HG03045 (cell line): ENCODE data around the gene TRH.
"Not testable (repeated sequence)": the region's sequence is repeated elsewhere in the genome, so short reads cannot be mapped to it uniquely, and the experiment has no call there.

ENCODE experiments used
- ATAC-seq: cut with Tn5 transposase; IDR thresholded peaks from one replicate; pipeline ENCODE4 v1.9.1; 2021; ENCODE audit warnings: mild to moderate bottlenecking, moderate library complexity; ENCODE audit not compliant: unreplicated experiment

Gene TRH

DNA sequence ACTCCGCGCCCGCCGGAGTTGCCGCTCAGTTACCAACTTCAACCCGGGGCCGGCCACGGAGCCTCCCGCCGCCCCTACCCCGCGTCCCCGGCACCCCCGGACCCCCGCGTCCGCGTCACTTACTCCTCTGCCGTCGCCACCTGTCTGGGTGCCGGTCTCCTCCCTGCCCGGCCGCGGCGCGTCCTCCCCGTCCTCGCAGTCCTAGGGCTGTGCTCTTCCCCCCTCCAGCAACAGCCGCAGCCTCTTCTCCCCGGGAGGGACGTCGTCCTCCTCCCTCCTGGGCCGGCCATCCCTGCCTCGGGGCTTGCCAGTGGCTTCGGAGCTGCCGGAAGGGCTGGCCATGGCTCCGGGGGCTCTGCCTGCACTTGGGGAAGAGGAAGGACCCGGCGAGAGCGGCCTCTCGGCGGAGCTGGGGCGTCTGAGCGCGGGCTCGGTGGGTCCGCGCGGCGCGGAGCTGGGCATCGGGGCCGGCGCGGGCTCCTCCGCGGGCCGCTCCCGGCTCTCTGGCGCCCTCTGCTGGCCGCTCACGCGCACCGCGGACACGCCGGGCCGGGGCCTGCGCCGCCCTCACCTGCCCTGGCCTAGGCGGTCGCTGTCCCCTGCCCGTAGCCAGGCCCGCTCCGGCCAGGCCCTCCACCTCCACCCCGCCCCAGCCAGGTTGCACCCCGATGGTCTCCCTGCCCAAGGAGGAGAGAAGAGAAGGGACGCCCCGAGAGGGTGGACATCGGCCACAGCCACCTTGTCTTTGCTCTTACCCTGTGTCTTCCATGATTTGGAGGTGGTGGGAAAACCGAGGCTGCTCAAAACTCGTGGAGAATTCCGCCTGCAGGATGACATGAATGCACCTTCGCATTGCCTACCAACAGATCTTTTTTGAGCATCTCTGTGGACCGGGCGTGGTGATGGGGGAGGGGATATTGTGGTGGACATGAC, 28.4 kb downstream of the TRH start:
- ATAC-seq = not testable (repeated sequence)

- ATAC-seq = no peak
Observed at GRCh38 chr3:130010556-130010955, 36.0 kb downstream of the TRH start.

DNA sequence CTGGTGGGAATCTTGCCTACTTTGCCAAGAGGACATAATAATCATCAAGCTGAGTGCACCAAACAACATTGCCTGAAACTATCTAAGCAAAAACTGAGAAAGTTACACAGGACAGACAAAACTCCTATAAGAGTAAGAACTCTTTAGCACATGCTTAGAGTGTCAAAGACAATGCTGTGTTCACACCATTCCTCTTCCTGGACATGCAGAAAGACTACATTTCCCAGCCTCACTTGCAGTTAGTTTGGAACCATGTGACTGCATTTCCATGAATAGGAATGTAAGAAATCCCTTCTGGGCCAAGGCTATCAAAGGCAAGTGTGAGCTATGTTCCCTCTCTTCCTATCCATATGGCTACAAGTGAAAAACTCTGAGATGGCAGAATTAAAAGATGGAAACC, 37.6 kb downstream of the TRH start:
- ATAC-seq = not testable (repeated sequence)

DNA sequence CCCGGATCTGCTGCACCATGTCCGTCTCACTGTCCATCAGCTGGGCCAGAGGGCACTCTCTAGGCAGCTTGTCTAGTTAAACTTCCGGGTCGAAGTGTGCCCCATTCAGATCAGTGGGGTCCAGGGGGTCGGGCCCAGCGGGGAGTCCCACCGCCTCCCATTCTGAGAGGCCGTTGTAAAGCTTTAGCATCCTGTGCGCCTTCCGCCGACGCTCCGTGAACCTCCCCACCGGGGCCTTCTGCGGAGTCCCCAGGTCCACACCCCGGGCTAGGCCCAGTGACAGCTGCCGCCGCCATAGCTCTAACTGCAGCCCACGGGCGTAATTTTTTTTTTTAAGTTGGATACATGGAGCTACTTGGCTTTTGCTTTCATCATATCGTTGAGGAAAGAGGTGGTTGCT, 38.7 kb downstream of the TRH start:
- not testable (repeated sequence) for ATAC-seq

- ATAC-seq = no peak
Observed at GRCh38 chr3:130014526-130014925, 40.0 kb downstream of the TRH start.

GRCh38 chr3:130017661-130018060, 43.1 kb downstream of the TRH start:
- ATAC-seq = not testable (repeated sequence)

DNA sequence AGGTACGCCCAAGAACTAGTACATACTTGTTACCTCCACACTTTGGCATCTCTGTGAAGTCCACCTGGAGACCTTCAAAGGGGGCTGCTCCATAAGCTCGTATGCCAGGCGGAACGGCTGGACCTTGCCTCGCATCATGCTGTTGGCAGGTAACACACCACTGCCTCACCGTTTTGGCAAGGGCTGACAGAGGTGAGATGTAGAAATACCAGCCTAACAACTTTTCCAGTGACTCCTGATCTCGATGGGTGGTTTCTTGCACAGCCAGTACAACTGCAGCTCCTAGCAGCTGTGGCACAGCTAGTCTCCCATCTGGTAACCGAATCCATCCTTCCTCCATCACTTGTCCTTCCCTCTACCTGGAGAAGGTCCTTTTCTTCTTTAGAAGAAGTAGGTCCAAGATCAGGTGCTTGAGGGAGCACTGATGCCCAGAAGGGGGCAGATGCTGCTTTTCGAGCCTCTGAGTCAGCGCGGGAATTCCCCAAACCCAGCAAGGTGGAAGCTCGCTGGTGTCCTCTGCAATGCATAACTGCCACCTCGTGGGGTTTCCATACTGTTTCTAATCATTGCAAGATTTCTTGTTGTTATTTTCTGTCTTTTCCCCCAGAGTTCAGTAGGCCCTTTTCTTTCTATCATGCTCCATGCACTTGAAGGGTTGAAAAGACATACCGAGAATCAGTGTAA, 51.8 kb downstream of the TRH start:
- ATAC-seq = not testable (repeated sequence)

DNA sequence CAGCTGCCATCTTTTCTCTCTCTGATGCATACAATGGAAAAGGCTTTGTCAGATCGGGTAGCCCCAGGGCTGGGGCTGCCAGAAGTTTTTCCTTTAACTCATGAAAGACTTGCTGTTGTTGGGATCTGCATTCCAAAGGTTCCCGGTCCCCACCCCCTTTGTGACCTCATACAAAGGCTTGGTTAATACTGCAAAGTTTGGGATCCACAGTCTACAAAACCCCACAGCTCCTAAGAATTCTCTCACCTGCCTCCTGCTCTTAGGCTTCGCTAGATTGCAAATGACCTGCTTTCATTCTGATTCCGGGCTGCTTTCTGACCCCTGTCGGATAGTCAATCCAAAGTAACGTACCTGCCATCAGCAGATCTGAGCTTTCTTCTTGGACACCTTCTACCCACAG, 52.9 kb downstream of the TRH start:
- ATAC-seq = not testable (repeated sequence)
